Neutrophil (primary cell): ENCODE measurements around the gene UTY.

Source experiments
- H3K27ac ChIP-seq: fragments of 200-600 bp; sonication (generic); 2 replicates; pipeline ENCODE4 v1.5.1; 2016; ENCODE audit warnings: mild to moderate bottlenecking, moderate library complexity
- H3K27me3 ChIP-seq: fragments of 200-600 bp; sonication (generic); 2 replicates; pipeline ENCODE4 v1.6.0; 2016; ENCODE audit warnings: mild to moderate bottlenecking
- H3K36me3 ChIP-seq: fragments of 200-600 bp; sonication (generic); 2 replicates; pipeline ENCODE4 v1.5.1; 2017
- H3K4me1 ChIP-seq, 2 experiments: fragments of 200-600 bp in 1 of 2; sonication (generic) in 1 of 2; 1 replicate in 1 of 2; 2 replicates in 1 of 2; pipeline versions ENCODE4 v1.5.1 to v1.6.1; 2013 to 2016; ENCODE audit warnings: low read depth in 1 of 2, low read length in 1 of 2, mild to moderate bottlenecking in 1 of 2, moderate library complexity in 1 of 2; ENCODE audit not compliant: control insufficient read depth in 1 of 2, insufficient read depth in 1 of 2
- H3K4me3 ChIP-seq, 2 experiments: fragments of 200-600 bp in 1 of 2; sonication (generic) in 1 of 2; 1 replicate in 1 of 2; 2 replicates in 1 of 2; pipeline ENCODE4 v1.5.1; 2013 to 2016; ENCODE audit warnings: low read depth in 1 of 2, low read length in 1 of 2, mild to moderate bottlenecking in 1 of 2, moderate library complexity in 1 of 2
- H3K9me3 ChIP-seq: fragments of 200-600 bp; sonication (generic); 2 replicates; pipeline ENCODE4 v1.5.1; 2016
- TF ChIP-seq, protein P1 (sequence below): fragments of 200-600 bp; sonication (generic); IDR thresholded peaks from 2 replicates; pipeline ENCODE4 v1.5.1; 2016; ENCODE audit warnings: antibody characterized with exemption

The UTY gene

DNA sequence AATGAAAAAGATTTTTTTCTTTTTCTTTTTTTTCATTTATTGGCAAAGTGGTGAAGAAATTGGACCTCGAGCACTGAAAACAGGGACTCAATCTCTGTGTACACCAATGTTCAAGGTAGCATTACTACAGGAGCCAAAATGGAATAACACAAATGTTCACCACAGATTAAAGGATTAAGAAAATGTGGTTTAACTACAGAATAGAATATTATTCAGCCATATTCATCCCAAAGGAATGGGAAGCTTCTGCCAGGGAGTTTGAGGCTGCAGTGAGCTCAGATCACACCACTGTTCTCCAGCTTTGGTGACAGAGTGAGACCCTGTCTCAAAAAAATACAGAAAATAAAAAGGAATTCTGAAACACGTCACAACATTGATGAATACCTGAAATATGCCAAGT, 81.0 kb downstream of the UTY start:
- Histone ChIP-seq H3K36me3 (peaks cover 5% of the 10 kb centered on the region), H3K4me1 (no peaks in the 10 kb centered on the region), H3K4me3 (no peak overlapping the region), H3K9me3 (no peaks in the 10 kb centered on the region), H3K27me3 (no peaks in the 10 kb centered on the region), H3K27ac (no peak overlapping the region)
- TF ChIP-seq, protein P1, sequence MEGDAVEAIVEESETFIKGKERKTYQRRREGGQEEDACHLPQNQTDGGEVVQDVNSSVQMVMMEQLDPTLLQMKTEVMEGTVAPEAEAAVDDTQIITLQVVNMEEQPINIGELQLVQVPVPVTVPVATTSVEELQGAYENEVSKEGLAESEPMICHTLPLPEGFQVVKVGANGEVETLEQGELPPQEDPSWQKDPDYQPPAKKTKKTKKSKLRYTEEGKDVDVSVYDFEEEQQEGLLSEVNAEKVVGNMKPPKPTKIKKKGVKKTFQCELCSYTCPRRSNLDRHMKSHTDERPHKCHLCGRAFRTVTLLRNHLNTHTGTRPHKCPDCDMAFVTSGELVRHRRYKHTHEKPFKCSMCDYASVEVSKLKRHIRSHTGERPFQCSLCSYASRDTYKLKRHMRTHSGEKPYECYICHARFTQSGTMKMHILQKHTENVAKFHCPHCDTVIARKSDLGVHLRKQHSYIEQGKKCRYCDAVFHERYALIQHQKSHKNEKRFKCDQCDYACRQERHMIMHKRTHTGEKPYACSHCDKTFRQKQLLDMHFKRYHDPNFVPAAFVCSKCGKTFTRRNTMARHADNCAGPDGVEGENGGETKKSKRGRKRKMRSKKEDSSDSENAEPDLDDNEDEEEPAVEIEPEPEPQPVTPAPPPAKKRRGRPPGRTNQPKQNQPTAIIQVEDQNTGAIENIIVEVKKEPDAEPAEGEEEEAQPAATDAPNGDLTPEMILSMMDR, result no peak

DNA sequence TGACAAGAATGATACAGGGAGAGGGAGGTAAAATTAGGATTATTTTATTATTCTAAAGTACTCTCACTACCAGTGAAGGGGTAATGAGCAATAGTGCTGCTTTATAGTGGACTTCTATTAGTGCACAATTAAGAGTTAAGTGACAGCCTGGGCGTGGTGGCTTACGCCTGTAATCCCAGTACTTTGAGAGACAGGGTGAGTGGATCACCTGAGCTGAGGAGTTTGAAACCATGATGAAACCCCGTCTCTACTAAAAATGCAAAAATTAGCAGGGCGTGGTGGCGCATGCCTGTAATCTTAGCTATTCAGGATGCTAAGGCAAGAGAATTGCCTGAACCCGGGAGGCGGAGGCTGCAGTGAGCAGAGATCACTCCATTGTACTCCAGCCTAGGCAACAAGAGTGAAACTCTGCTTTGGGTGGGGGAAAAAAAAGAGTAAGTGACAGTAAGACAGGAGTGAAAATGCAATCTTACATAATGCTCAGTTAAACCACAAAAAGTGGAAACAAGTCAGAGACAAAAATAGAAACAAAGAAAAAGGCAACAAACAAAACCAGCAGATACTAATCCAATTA, 98.6 kb downstream of the UTY start:
- Histone ChIP-seq H3K27ac (peak overlapping the region; percentile 73), H3K4me3 (peak overlapping the region; percentile 28 to 29), H3K36me3 (no peaks in the 10 kb centered on the region), H3K27me3 (no peaks in the 10 kb centered on the region), H3K4me1 (peaks cover 0 to 19% of the 10 kb centered on the region in 2 experiments), H3K9me3 (no peaks in the 10 kb centered on the region)
- TF ChIP-seq, protein P1, result no peak

DNA sequence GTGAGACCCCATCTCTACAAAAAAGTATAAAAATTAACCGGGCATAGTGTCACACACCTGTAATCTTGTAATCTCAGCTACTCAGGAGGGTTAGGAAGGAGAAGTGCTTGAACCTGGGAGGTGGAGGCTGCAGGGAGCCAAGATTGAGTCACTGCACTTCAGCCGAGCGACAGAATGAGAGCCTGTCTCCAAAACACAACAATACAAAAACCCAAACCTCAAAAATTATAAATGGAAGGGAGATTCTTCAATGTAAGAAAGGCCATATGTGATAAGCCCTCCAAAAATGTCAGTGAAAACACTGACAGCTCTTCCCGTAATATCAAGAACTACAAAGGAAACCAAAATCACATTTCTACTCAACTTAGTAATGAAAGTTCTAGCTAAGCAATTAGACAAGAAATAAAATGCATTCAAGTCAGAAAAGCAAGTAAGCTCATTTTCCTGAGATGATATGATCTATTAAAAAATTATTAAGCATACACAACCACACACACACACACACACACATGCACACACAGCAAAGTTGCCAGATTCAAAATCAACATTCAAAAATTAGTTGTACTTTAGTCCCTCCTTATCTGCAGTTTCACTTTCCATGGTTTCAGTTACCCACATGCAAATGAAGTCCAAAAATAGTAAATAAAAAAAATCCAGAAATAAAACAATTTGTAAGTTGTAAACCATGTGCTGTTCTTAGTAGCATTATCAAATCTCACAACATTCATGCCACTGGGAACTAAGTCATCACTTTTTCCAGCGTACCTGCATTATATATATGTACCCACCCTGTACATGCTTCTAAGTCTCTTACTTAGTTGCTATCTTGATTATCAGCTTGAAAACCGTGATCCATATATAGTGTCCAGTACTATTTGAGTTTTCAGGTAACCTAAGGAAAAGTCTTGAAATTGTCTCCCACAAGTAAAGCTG, 108.7 kb downstream of the UTY start:
- no peaks in the 10 kb centered on the region for H3K9me3 ChIP-seq
- peaks cover 4% of the 10 kb centered on the region for H3K36me3 ChIP-seq
- no peak overlapping the region for H3K27ac ChIP-seq
- TF ChIP-seq, protein P1, result no peak
- H3K27me3 ChIP-seq, result no peaks in the 10 kb centered on the region
- H3K4me1 ChIP-seq, result no peaks in the 10 kb centered on the region
- no peak overlapping the region for H3K4me3 ChIP-seq

DNA sequence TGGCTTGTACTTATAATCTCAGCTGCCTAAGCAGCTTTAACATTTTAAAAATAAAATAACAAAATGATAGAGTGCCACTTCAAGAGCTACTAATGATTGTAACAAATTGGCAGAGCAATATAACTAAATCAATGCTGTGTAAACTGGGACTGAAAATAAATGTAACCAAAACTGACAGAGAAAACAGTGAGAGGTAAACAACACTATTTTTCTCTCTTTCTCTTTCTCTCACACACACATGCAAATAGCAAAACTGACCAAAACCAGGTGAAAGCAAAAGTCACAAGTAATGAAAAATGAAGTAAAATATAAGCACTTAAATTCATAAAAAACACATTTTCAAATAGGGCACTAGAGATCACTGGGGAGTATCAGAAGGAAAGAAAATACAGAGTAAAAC, 109.6 kb downstream of the UTY start:
- no peak overlapping the region for H3K4me3 ChIP-seq
- H3K27me3 ChIP-seq, result no peaks in the 10 kb centered on the region
- H3K27ac ChIP-seq, result peak overlapping the region; percentile 10
- peaks cover 4% of the 10 kb centered on the region for H3K36me3 ChIP-seq
- TF ChIP-seq, protein P1, result no peak
- H3K4me1 ChIP-seq, result no peaks in the 10 kb centered on the region
- no peaks in the 10 kb centered on the region for H3K9me3 ChIP-seq

DNA sequence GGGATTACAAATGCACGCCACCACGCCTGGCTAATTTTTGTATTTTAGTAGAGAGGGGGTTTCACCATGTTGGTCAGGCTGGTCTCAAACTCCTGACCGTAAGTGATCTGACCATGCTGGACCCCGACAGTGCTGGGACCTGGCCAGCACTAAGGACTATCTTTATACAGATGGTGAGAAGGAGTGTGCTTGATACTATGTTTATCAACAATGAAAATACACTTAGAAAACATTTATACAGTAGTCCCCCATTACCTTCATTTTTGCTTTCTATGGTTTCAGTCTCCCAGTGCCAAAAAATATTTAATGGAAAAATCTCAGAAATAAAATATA, 111.4 kb downstream of the UTY start:
- no peak overlapping the region for H3K27ac ChIP-seq
- H3K4me3 ChIP-seq, result no peak overlapping the region
- peaks cover 4% of the 10 kb centered on the region for H3K36me3 ChIP-seq
- H3K9me3 ChIP-seq, result no peaks in the 10 kb centered on the region
- peaks cover 0 to 11% of the 10 kb centered on the region in 2 experiments for H3K4me1 ChIP-seq
- no peaks in the 10 kb centered on the region for H3K27me3 ChIP-seq
- TF ChIP-seq, protein P1, result no peak
